IMR-90 (cell line): ENCODE measurements around the gene LRFN2. TPM values are rescaled to one million over a fixed set of nuclear protein-coding genes. Genes with fewer than 3 reads are reported as not detected.

ENCODE experiments used
- ATAC-seq: fragments of 200-7000 bp; cut with Tn5 transposase; 2 replicates; pipeline ENCODE4 v1.9.1; 2020; ENCODE audit warnings: low read depth, mild to moderate bottlenecking, moderate library complexity
- BruUV-seq: library from RNA; stranded (reverse); fragments of 400-500 nt; replicated peaks from 2 replicates; lab custom pipeline; 2021; lab: Mats Ljungman, UMichigan
- CTCF ChIA-PET: fragments of 300-600 bp; formaldehyde crosslinking; extraction: SDS; loops from one replicate; lab custom pipeline; 2021; ENCODE audit warnings: antibody characterized with exemption; lab: Yijun Ruan, JAX
- POLR2A ChIA-PET: fragments of 300-600 bp; sonication (Branson Sonifier 250); formaldehyde crosslinking; loops from one replicate; lab custom pipeline; 2022; ENCODE audit warnings: antibody characterized with exemption; ENCODE audit not compliant: unreplicated experiment; lab: Charles Lee
- DNase-seq: peaks from one replicate; pipeline ENCODE4 v3.0.0; 2013
- H2AFZ ChIP-seq: replicated peaks from 2 replicates; pipeline ENCODE3; 2013; ENCODE audit warnings: low read length, mild to moderate bottlenecking; ENCODE audit not compliant: poor library complexity
- H2AK5ac ChIP-seq: 2 replicates; pipeline ENCODE4 v1.6.1; 2013; ENCODE audit warnings: low read depth, low read length, inconsistent platforms
- H2AK9ac ChIP-seq: replicated peaks from 2 replicates; pipeline ENCODE3; 2013; ENCODE audit warnings: mild to moderate bottlenecking, low read depth, low read length, moderate library complexity; ENCODE audit not compliant: poor library complexity
- H2BK120ac ChIP-seq: 2 replicates; pipeline ENCODE4 v1.6.1; 2013; ENCODE audit warnings: low read depth, low read length, inconsistent platforms
- H2BK15ac ChIP-seq: 3 replicates; pipeline ENCODE4 v1.6.1; 2013; ENCODE audit warnings: low read depth, low read length, inconsistent platforms
- H2BK20ac ChIP-seq: 2 replicates; pipeline ENCODE4 v1.6.1; 2013; ENCODE audit warnings: low read depth, mild to moderate bottlenecking, inconsistent platforms, low read length, moderate library complexity
- H2BK5ac ChIP-seq: 2 replicates; pipeline ENCODE4 v1.6.1; 2013; ENCODE audit warnings: mild to moderate bottlenecking, low read depth, low read length, inconsistent platforms; ENCODE audit not compliant: poor library complexity, severe bottlenecking
- H3K14ac ChIP-seq: replicated peaks from 2 replicates; pipeline ENCODE4 v1.6.1; 2013; ENCODE audit warnings: low read depth, low read length, inconsistent platforms
- H3K18ac ChIP-seq: 2 replicates; pipeline ENCODE4 v1.6.1; 2013; ENCODE audit warnings: low read depth, low read length, control low read depth
- H3K23ac ChIP-seq: 2 replicates; pipeline ENCODE4 v1.6.1; 2013; ENCODE audit warnings: low read depth, low read length, inconsistent platforms
- H3K27ac ChIP-seq: 2 replicates; pipeline ENCODE4 v1.5.1; 2013; ENCODE audit warnings: mild to moderate bottlenecking, control low read depth, low read length; ENCODE audit not compliant: insufficient read depth
- H3K27me3 ChIP-seq: 2 replicates; pipeline ENCODE4 v1.6.1; 2013; ENCODE audit warnings: low read length; ENCODE audit not compliant: control insufficient read depth, insufficient read depth
- H3K36me3 ChIP-seq: 2 replicates; pipeline ENCODE4 v1.6.1; 2013; ENCODE audit warnings: low read length, mixed read lengths; ENCODE audit not compliant: control insufficient read depth, insufficient read depth
- H3K4ac ChIP-seq: 2 replicates; pipeline ENCODE4 v1.6.1; 2013; ENCODE audit warnings: low read depth, low read length, inconsistent platforms
- H3K4me1 ChIP-seq: 2 replicates; pipeline ENCODE4 v1.6.1; 2013; ENCODE audit warnings: low read length, mixed read lengths; ENCODE audit not compliant: control insufficient read depth, insufficient read depth
- H3K4me2 ChIP-seq: 2 replicates; pipeline ENCODE4 v1.6.1; 2013; ENCODE audit warnings: low read depth, mild to moderate bottlenecking, control low read depth, low read length, moderate library complexity
- H3K4me3 ChIP-seq: 2 replicates; pipeline ENCODE4 v1.5.1; 2013; ENCODE audit warnings: low read depth, mild to moderate bottlenecking, control low read depth, low read length, moderate library complexity; ENCODE audit not compliant: insufficient read depth
- H3K56ac ChIP-seq: 2 replicates; pipeline ENCODE4 v1.6.1; 2013; ENCODE audit warnings: low read length, inconsistent platforms; ENCODE audit not compliant: insufficient read depth; ENCODE audit errors: extremely low read depth
- H3K79me1 ChIP-seq, 2 experiments: 2 replicates each; pipeline ENCODE4 v1.6.1; 2013; ENCODE audit warnings: low read length in 2 of 2, inconsistent platforms in 1 of 2, low read depth in 1 of 2
- H3K9ac ChIP-seq: 2 replicates; pipeline ENCODE4 v1.6.1; 2013; ENCODE audit warnings: low read depth, low read length, control low read depth
- H3K9me1 ChIP-seq: 2 replicates; pipeline ENCODE4 v1.6.1; 2013; ENCODE audit warnings: low read length, inconsistent platforms; ENCODE audit not compliant: insufficient read depth
- H3K9me3 ChIP-seq: 2 replicates; pipeline ENCODE4 v1.6.1; 2013; ENCODE audit warnings: low read length; ENCODE audit not compliant: control insufficient read depth, insufficient read depth
- H4K20me1 ChIP-seq: 2 replicates; pipeline ENCODE4 v1.6.1; 2013; ENCODE audit warnings: low read length, inconsistent platforms; ENCODE audit not compliant: insufficient read depth
- H4K5ac ChIP-seq: 2 replicates; pipeline ENCODE4 v1.6.1; 2013; ENCODE audit warnings: mild to moderate bottlenecking, low read depth, low read length, control low read depth
- H4K8ac ChIP-seq, 2 experiments: 2 replicates each; pipeline ENCODE4 v1.6.1; 2013; ENCODE audit warnings: low read depth in 2 of 2, low read length in 2 of 2, control low read depth in 1 of 2, inconsistent platforms in 1 of 2
- H4K91ac ChIP-seq: 2 replicates; pipeline ENCODE4 v1.6.1; 2013; ENCODE audit warnings: low read depth, low read length, inconsistent platforms; ENCODE audit not compliant: insufficient read depth
- BHLHE40 ChIP-seq: fragments of 150-350 bp; IDR thresholded peaks from 2 replicates; pipeline ENCODE4 v1.6.1; 2016; ENCODE audit warnings: mild to moderate bottlenecking, low read depth, low read length
- CEBPB ChIP-seq: IDR thresholded peaks from 2 replicates; pipeline ENCODE4 v1.6.1; 2012; ENCODE audit warnings: low read depth, low read length, improper control_type of control experiment
- CHD1 ChIP-seq: IDR thresholded peaks from 2 replicates; pipeline ENCODE4 v1.6.1; 2012; ENCODE audit warnings: low read depth, low read length, improper control_type of control experiment
- CTCF ChIP-seq: conservative IDR thresholded peaks from 2 replicates; pipeline ENCODE4 v1.5.1; 2012; ENCODE audit warnings: mild to moderate bottlenecking, low read depth, low read length, improper control_type of control experiment
- ELK1 ChIP-seq: fragments of 150-350 bp; IDR thresholded peaks from 2 replicates; pipeline ENCODE4 v1.6.1; 2016; ENCODE audit warnings: low read depth, mild to moderate bottlenecking, low read length, moderate library complexity, borderline replicate concordance
- FOS ChIP-seq: fragments of 150-350 bp; IDR thresholded peaks from 2 replicates; pipeline ENCODE4 v1.6.1; 2016; ENCODE audit warnings: low read depth, low read length
- MAFK ChIP-seq: IDR thresholded peaks from 2 replicates; pipeline ENCODE4 v1.6.1; 2012; ENCODE audit warnings: low read depth, low read length, improper control_type of control experiment
- MAZ ChIP-seq: IDR thresholded peaks from 2 replicates; pipeline ENCODE4 v1.6.1; 2012; ENCODE audit warnings: low read depth, mild to moderate bottlenecking, low read length, improper control_type of control experiment, moderate library complexity, borderline replicate concordance
- MXI1 ChIP-seq: IDR thresholded peaks from 2 replicates; pipeline ENCODE4 v1.6.1; 2012; ENCODE audit warnings: low read depth, mild to moderate bottlenecking, low read length, moderate library complexity, borderline replicate concordance
- NFE2L2 ChIP-seq: fragments of 150-350 bp; IDR thresholded peaks from 2 replicates; pipeline ENCODE4 v1.6.1; 2016; ENCODE audit warnings: low read depth, mild to moderate bottlenecking, low read length
- POLR2A ChIP-seq: IDR thresholded peaks from 2 replicates; pipeline ENCODE4 v1.6.1; 2012; ENCODE audit warnings: mild to moderate bottlenecking, low read depth, low read length
- RAD21 ChIP-seq: IDR thresholded peaks from 2 replicates; pipeline ENCODE4 v1.6.1; 2012; ENCODE audit warnings: low read length, improper control_type of control experiment
- RCOR1 ChIP-seq: IDR thresholded peaks from 2 replicates; pipeline ENCODE4 v1.6.1; 2012; ENCODE audit warnings: mild to moderate bottlenecking, low read length, improper control_type of control experiment; ENCODE audit not compliant: insufficient replicate concordance
- RFX5 ChIP-seq: IDR thresholded peaks from 2 replicates; pipeline ENCODE4 v1.8.0; 2012; ENCODE audit warnings: low read depth, mild to moderate bottlenecking, low read length, moderate library complexity
- SMC3 ChIP-seq: fragments of 150-350 bp; IDR thresholded peaks from 2 replicates; pipeline ENCODE4 v1.6.1; 2016; ENCODE audit warnings: low read depth, mild to moderate bottlenecking, antibody characterized with exemption, low read length, moderate library complexity
- USF2 ChIP-seq: fragments of 150-350 bp; IDR thresholded peaks from 2 replicates; pipeline ENCODE4 v1.6.1; 2017; ENCODE audit warnings: mild to moderate bottlenecking, antibody characterized with exemption, low read length, low read depth
- WGBS, 2 experiments: methylation state at CpG; one replicate each; pipeline versions ENCODE4 v1.1.5 to v1.1.7; 2013; ENCODE audit warnings: missing lambda C conversion rate in 2 of 2; ENCODE audit not compliant: insufficient read length in 1 of 2; ENCODE audit errors: extremely low coverage in 2 of 2; 5-methylcytosine and 5-hydroxymethylcytosine counted together
- dilution Hi-C: fragments of 300-500 bp; cut with HindIII; formaldehyde crosslinking; loops from one replicate; pipeline ENCODE4 v1.14.3; 2018; ENCODE audit warnings: low sequenced_read_pairs; ENCODE audit not compliant: unreplicated experiment
- in situ Hi-C: fragments of 300-500 bp; cut with MboI; formaldehyde crosslinking; loops from 3 replicates; pipeline ENCODE4 v1.14.3; 2019; ENCODE audit warnings: low sequenced_read_pairs, inconsistent platforms, mixed read lengths
- intact Hi-C: fragments of 100-400 bp; cut with micrococcal nuclease; formaldehyde crosslinking; loops from 2 replicates; pipeline ENCODE4 v1.10.0; 2022
- polyA plus RNA-seq, 3 experiments: library from polyadenylated mRNA; depleted of rRNA; stranded (reverse); fragments of >200 nt; gene quantifications; 2 replicates each; pipeline ENCODE4 v1.2.3, GENCODE V29; 2012; ENCODE audit warnings: low replicate concordance in 1 of 3
- total RNA-seq: library from RNA; depleted of rRNA; stranded (reverse); fragments of >200 nt; gene quantifications from 2 replicates; pipeline ENCODE4 v1.2.3, GENCODE V29; 2012

Gene LRFN2
- total and polyA plus RNA-seq, 2 of the 4 experiments (the other 2 are of a cell fraction), result not detected

- no peak overlapping the region for H2BK5ac ChIP-seq
- H4K20me1 ChIP-seq, result no peaks in the 10 kb centered on the region
- in situ Hi-C loops (no loop called here), intact Hi-C loops (no loop called here), dilution Hi-C loops (no loop called here)
- no peak overlapping the region for H4K91ac ChIP-seq
- no peak overlapping the region for H3K4me3 ChIP-seq
- H3K56ac ChIP-seq, result no peak overlapping the region
- no peak overlapping the region for H2BK15ac ChIP-seq
- no peaks in the 10 kb centered on the region for H3K9me1 ChIP-seq
- H2AFZ ChIP-seq, result no peak overlapping the region
- H2BK20ac ChIP-seq, result no peak overlapping the region
- no peak for DNase-seq
- no peak overlapping the region for H3K23ac ChIP-seq
- POLR2A ChIA-PET, result no interaction called here
- no peak overlapping the region for H3K14ac ChIP-seq
- no peak overlapping the region for H3K4me2 ChIP-seq
- ATAC-seq, result no peak
- CTCF ChIA-PET, result no interaction called here
- no peak overlapping the region for H3K27ac ChIP-seq
- H3K4me1 ChIP-seq, result no peaks in the 10 kb centered on the region
- H2BK120ac ChIP-seq, result no peak overlapping the region
- H4K8ac ChIP-seq, result no peak overlapping the region
- H3K18ac ChIP-seq, result no peak overlapping the region
- no peaks in the 10 kb centered on the region for H3K9me3 ChIP-seq
- H2AK5ac ChIP-seq, result no peak overlapping the region
- no peak overlapping the region for H3K4ac ChIP-seq
- no peaks in the 10 kb centered on the region for H3K27me3 ChIP-seq
- H3K9ac ChIP-seq, result no peak overlapping the region
- no peaks in the 10 kb centered on the region for H3K36me3 ChIP-seq
- H2AK9ac ChIP-seq, result no peak overlapping the region
- no peaks in the 10 kb centered on the region for H3K79me1 ChIP-seq
- TF ChIP-seq POLR2A (no peak), RFX5 (no peak), MAFK (no peak), RAD21 (no peak), FOS (no peak), CHD1 (no peak), ELK1 (no peak), USF2 (no peak), NFE2L2 (no peak), BHLHE40 (no peak), MXI1 (no peak), MAZ (no peak), CEBPB (no peak), SMC3 (no peak), RCOR1 (no peak), CTCF (no peak)
- WGBS, 2 experiments, result no CpG with 5 or more reads among the region's 3 CpGs
- no TSS peak for BruUV-seq
- H4K5ac ChIP-seq, result no peak overlapping the region
These were observed 125.5 kb downstream of the LRFN2 start for GRCh38 chr6:40461643-40462042.
